ENCODE results near the gene SLC39A13. TPM values are rescaled to one million over a fixed set of nuclear protein-coding genes. Genes with fewer than 3 reads are reported as not detected.

SLC39A13 gene
- total and polyA plus RNA-seq, 2 of the 13 experiments (the other 11 are each of a cell fraction or from before 2014, with no cell fraction given) = 15.3 to 30.5 TPM

GRCh38 chr11:47437746-47438418 lies 29.5 kb downstream of the SLC39A13 start (continued):
- TF ChIP-seq KIAA2018 (CRISPR knock-in tag; IDR thresholded peaks at IDR 0.05; ENCODE audit: borderline replicate concordance) = no peak
- TF ChIP-seq ZXDC (CRISPR knock-in tag; IDR thresholded peaks at IDR 0.05) = no peak
- TF ChIP-seq JUND (CRISPR knock-in tag; IDR thresholded peaks at IDR 0.05) = 0 out of 2 replicates have a peak, but pooled peaks have one; percentile 6
- TF ChIP-seq HMG20A (CRISPR knock-in tag; IDR thresholded peaks at IDR 0.05; ENCODE audit: borderline replicate concordance) = peak; percentile 23; the same call in 1 of the 2 replicates
- peak; percentile 68 for TF ChIP-seq PATZ1 (CRISPR knock-in tag; IDR thresholded peaks at IDR 0.05)
- TF ChIP-seq ZNF512B (CRISPR knock-in tag; IDR thresholded peaks at IDR 0.05; ENCODE audit: borderline replicate concordance) = no peak
- peak; percentile 83 for TF ChIP-seq ZNF292 (CRISPR knock-in tag; IDR thresholded peaks at IDR 0.05; ENCODE audit: borderline replicate concordance, low read depth)
- TF ChIP-seq TIGD3 (CRISPR knock-in tag; IDR thresholded peaks at IDR 0.05; ENCODE audit: borderline replicate concordance) = no peak
- TF ChIP-seq HDAC6 (IDR thresholded peaks at IDR 0.05; ENCODE audit: low read depth, low read length) = no peak
- no peak for TF ChIP-seq ZNF317 (CRISPR knock-in tag; IDR thresholded peaks at IDR 0.05)
